ENCODE results near the gene CDK10. TPM values are rescaled to one million over a fixed set of nuclear protein-coding genes. Genes with fewer than 3 reads are reported as not detected.

CDK10 gene
- total RNA-seq, 4 donors from 2014 or later, result 32.6 to 93.6 (median 65.7) TPM

- WGBS, 2 donors, result 0 to 2% methylated on average over 15 to 30 of the region's 78 CpGs
- Histone ChIP-seq H3K4me3 (peak overlapping the region; percentile 54 to 79 (median 70)), H3K4me1 (peaks cover 0 to 30% (median 17%) of the 10 kb centered on the region in 4 donors), H3K9me3 (no peaks in the 10 kb centered on the region), H3K27me3 (no peaks in the 10 kb centered on the region), H3K27ac (peak overlapping the region; percentile 69 to 93 (median 90)), H3K36me3 (peaks cover 0 to 23% (median 4%) of the 10 kb centered on the region in 3 donors)
- no peak for TF ChIP-seq EP300 (IDR thresholded peaks at IDR 0.05)
- peak in 1 of 5 experiments; percentile 32 for TF ChIP-seq CTCF (IDR thresholded peaks at IDR 0.05)
- TF ChIP-seq POLR2A (IDR thresholded peaks at IDR 0.05), result no peak
- DNase-seq (ENCODE audit: low spot score in 2 of 2), result no peak
Measured at GRCh38 chr16:89700649-89701424, 14.3 kb downstream of the CDK10 start.

GRCh38 chr16:89701425-89702406 lies 15.2 kb downstream of the CDK10 start, which contains the start of gene SPATA2L:
SPATA2L (minus strand) TSS chr16:89701705; CDS start chr16:89701232, 473 bp downstream.
- Histone ChIP-seq H3K27ac (peak within 1 kb of the TSS; percentile 69 to 93 (median 90)), H3K27me3 (no peaks in the 10 kb centered on the region), H3K4me1 (peaks cover 0 to 35% (median 17%) of the 10 kb centered on the region in 4 donors), H3K9me3 (no peaks in the 10 kb centered on the region), H3K36me3 (peaks cover 0 to 15% (median 4%) of the 10 kb centered on the region in 3 donors), H3K4me3 (peak within 1 kb of the TSS; percentile 54 to 79 (median 70))
- TF ChIP-seq POLR2A (IDR thresholded peaks at IDR 0.05) (peak; percentile 77 to 96), EP300 (IDR thresholded peaks at IDR 0.05) (peak; percentile 36 to 87), CTCF (IDR thresholded peaks at IDR 0.05) (peak in 3 of 5 experiments; percentile 8 to 28 (median 24))
- 1 to 2% methylated on average over 48 to 76 of the region's 97 CpGs for WGBS, 2 donors
- DNase-seq (ENCODE audit: low spot score in 2 of 2), result peak; percentile 59 to 62

GRCh38 chr16:89704281-89704680 lies 17.8 kb downstream of the CDK10 start:
- H3K36me3 ChIP-seq, result peaks cover 0 to 20% (median 0%) of the 10 kb centered on the region in 3 donors
- H3K27me3 ChIP-seq, result no peaks in the 10 kb centered on the region
- DNase-seq (ENCODE audit: low spot score in 2 of 2), result no peak
- 74 to 80% methylated on average over 13 of the region's 13 CpGs for WGBS, 2 donors
- TF ChIP-seq POLR2A (IDR thresholded peaks at IDR 0.05) (no peak), EP300 (IDR thresholded peaks at IDR 0.05) (no peak), CTCF (IDR thresholded peaks at IDR 0.05) (no peak)
- no peaks in the 10 kb centered on the region for H3K9me3 ChIP-seq
- H3K4me1 ChIP-seq, result peaks cover 0 to 43% (median 20%) of the 10 kb centered on the region in 4 donors
- no peak overlapping the region for H3K27ac ChIP-seq
- no peak overlapping the region for H3K4me3 ChIP-seq

GRCh38 chr16:89705006-89705405 lies 18.5 kb downstream of the CDK10 start:
- WGBS, 2 donors, result 65 to 68% methylated on average over 15 of the region's 15 CpGs
- DNase-seq (ENCODE audit: low spot score in 2 of 2), result no peak
- Histone ChIP-seq H3K27me3 (no peaks in the 10 kb centered on the region), H3K27ac (no peak overlapping the region), H3K36me3 (peaks cover 0 to 21% (median 0%) of the 10 kb centered on the region in 3 donors), H3K4me1 (peaks cover 0 to 44% (median 15%) of the 10 kb centered on the region in 4 donors), H3K9me3 (no peaks in the 10 kb centered on the region), H3K4me3 (no peak overlapping the region)
- TF ChIP-seq CTCF (IDR thresholded peaks at IDR 0.05), result no peak

Data from tibial nerve (tissue), 4 donors.